ACHN (cell line): ENCODE data around the gene ZAR1L.
"Not testable (repeated sequence)": the region's sequence is repeated elsewhere in the genome, so short reads cannot be mapped to it uniquely, and the experiment has no call there.

Experiments used
- DNase-seq: peaks from one replicate; pipeline ENCODE4 v3.0.0-alpha.2; 2015
- in situ Hi-C: cut with HindIII; loops from 2 replicates; pipeline ENCODE4 v1.10.0; 2017; ENCODE audit warnings: low sequenced_read_pairs, low pct_ligation_motif_present, low pct_unique_long_range_greater_than_20kb

The ZAR1L gene, protein sequence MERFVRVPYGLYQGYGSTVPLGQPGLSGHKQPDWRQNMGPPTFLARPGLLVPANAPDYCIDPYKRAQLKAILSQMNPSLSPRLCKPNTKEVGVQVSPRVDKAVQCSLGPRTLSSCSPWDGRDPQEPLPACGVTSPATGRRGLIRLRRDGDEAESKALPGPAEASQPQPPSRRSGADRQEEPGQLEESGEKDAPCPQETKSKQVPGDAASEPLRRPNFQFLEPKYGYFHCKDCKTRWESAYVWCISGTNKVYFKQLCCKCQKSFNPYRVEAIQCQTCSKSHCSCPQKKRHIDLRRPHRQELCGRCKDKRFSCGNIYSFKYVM

GRCh38 chr13:32315238-32316027 is at the start of gene ZAR1L, which contains the start of gene BRCA2:
Gene ZAR1L, minus strand, starts transcription at chr13:32315363. Its CDS starts 3,438 bp downstream, at chr13:32311925.
Gene BRCA2, plus strand, starts transcription at chr13:32315508. Its CDS starts 953 bp downstream, at chr13:32316461.
- peak; percentile 89 for DNase-seq

GRCh38 chr13:32362574-32362973 is 47.4 kb upstream of the ZAR1L start:
- no peak for DNase-seq
- in situ Hi-C loops, result no loop called here

More at GRCh38 chr13:32315238-32316027, at the start of gene ZAR1L, which contains the start of gene BRCA2:
- in situ Hi-C loops, result no loop called here

DNA sequence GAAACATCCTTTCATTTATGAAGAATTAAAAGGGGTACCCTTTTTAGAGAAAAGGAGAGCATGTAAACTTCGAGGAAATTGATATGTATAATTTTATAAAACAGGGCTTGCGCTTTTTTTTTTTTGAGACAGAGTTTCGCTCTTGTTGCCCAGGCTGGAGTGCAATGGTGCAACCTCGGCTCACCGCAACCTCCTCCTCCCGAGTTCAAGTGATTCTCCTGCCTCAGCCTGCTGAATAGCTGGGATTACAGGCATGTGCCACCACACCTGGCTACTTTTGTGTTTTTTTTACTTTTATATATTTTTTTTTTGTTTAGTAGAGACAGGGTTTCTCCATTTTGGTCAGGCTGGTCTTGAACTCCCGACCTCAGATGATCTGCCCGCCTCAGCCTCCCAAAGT is 40.8 kb upstream of the ZAR1L start:
- in situ Hi-C loops, DNase-seq: not testable (repeated sequence)

- in situ Hi-C loops, result no loop called here
- no peak for DNase-seq
Observed at GRCh38 chr13:32354040-32354439, 38.9 kb upstream of the ZAR1L start.

- DNase-seq, in situ Hi-C loops: not testable (repeated sequence)
Observed at GRCh38 chr13:32350839-32351441, 35.8 kb upstream of the ZAR1L start.

DNA sequence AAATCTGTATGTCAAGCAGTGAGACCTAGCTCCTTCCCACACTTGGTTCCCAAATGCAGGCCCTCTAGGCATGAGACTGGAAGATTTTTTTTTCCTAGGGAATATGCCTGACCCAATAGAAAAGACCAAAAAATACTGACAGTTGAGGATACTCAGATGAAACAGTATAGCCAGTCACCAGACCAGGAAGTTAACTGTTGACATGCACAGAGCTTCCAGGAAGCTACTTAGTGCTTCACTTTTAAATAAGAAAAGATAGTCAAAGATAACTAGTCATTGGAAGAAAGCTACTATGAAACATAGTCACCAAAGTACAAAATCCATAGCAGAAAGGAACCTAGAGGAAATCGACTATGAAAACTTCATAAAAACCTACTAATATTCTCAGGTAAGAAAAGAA is 32.5 kb upstream of the ZAR1L start:
- DNase-seq, result no peak
- in situ Hi-C loops, result no loop called here

- no peak for DNase-seq
- in situ Hi-C loops, result no loop called here
Observed at GRCh38 chr13:32340914-32341313, 25.8 kb upstream of the ZAR1L start.

GRCh38 chr13:32334671-32335070 is 19.5 kb upstream of the ZAR1L start:
- DNase-seq, result no peak
- in situ Hi-C loops, result no loop called here

DNA sequence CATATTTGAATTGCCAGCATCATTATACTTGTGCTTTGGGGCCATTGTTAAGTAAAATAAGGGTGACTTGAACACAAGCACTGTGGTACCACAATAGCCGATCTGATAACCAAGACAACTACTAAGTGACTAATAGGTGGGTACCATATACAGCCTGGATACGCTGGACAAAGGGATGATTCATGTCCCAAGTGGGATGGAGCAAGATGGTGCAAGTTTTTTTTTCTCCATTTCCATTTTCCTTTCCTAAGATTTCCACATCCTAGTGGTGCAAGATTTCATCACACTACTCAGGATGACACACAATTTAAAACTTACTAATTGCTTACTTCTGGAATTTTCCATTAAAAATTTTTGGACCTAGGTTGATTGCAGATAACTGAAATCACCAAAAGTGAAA is 15.3 kb upstream of the ZAR1L start:
- in situ Hi-C loops, result no loop called here
- DNase-seq, result no peak

- peak; percentile 29 for DNase-seq
- in situ Hi-C loops, result no loop called here
Observed at GRCh38 chr13:32323912-32324311, 8.7 kb upstream of the ZAR1L start.

DNA sequence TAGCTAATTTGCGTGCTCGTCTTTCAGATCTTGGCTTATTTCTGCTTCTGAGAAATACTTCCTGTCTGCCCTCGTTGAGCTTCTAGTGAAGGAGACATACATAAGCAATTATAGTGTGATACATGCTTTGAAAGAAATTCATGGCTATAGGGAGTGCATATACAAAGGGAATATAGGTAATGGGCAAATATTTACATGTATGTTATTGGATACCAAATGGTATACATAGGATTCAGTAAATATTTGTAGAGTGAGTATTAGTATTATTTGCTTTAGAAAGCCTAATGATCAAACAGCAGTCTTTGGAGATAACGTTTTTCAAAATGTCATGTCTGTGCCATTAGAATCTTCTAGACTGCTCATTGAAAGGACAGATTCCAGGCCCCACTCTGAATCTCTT is 5.4 kb upstream of the ZAR1L start:
- no peak for DNase-seq
- in situ Hi-C loops, result no loop called here

DNA sequence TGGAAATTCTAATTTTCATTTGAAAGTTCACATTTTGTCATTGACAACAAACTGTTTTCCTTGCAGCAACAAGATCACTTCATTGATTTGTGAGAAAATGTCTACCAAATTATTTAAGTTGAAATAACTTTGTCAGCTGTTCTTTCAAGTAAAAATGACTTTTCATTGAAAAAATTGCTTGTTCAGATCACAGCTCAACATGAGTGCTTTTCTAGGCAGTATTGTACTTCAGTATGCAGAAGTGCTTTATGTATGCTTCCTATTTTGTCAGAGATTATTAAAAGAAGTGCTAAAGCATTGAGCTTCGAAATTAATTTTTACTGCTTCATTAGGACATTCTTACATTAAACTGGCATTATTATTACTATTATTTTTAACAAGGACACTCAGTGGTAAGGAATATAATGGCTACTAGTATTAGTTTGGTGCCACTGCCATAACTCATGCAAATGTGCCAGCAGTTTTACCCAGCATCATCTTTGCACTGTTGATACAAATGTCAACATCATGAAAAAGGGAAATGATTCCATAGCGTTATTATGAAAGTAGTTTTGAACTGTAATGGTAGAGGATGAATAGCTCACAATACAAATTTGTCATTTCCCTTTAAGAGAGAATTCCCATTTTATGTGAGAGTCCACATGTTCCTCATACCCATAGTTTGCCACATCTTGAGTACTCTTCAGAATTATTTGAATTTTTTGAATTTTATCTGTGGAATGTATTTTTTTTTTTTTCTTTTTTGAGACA is 2.7 kb upstream of the ZAR1L start:
- no peak for DNase-seq
- in situ Hi-C loops, result no loop called here

DNA sequence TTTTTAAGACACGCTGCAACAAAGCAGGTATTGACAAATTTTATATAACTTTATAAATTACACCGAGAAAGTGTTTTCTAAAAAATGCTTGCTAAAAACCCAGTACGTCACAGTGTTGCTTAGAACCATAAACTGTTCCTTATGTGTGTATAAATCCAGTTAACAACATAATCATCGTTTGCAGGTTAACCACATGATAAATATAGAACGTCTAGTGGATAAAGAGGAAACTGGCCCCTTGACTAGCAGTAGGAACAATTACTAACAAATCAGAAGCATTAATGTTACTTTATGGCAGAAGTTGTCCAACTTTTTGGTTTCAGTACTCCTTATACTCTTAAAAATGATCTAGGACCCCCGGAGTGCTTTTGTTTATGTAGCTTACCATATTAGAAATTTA is 1.3 kb upstream of the ZAR1L start:
- in situ Hi-C loops, result no loop called here

GRCh38 chr13:32316028-32316339 is 821 bp upstream of the ZAR1L start:
- in situ Hi-C loops, result no loop called here
- no peak for DNase-seq

More for the DNA sequence above, 1.3 kb upstream of the ZAR1L start:
- DNase-seq, result no peak

GRCh38 chr13:32314271-32315237 is 609 bp downstream of the ZAR1L start:
- in situ Hi-C loops, result no loop called here
- peak; percentile 36 for DNase-seq

GRCh38 chr13:32311188-32311897 is 3.8 kb downstream of the ZAR1L start:
- DNase-seq, result no peak
- in situ Hi-C loops, result no loop called here

DNA sequence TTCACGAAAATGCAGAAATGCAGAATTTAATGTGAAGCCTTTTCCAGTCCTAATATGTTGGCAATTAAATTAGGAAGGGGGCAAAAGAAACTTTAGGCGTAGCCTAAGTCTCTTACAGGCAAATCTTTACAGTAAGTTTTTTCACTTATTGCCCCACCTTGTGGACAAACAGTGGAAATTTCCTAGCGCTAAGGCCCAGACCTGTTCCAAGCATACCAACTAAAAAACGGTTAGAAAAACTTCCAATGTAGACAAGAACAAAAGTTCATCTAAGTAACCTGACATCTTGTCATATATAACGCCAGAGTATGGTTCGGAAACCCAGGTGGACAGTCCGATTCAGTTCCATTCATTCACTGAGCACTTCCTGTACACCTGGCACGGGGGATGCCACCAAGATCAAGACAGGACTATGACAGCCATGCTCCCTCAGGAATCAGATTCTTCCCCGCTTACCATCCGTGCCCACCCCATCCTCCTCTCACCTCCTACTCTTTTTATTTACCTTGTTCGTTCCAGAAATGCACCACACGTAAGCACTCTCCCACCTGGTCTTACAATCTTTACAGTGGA is 4.9 kb downstream of the ZAR1L start:
- in situ Hi-C loops, result no loop called here
- DNase-seq, result peak; percentile 62
